Measurements from ENCODE around the gene TMPRSS13. TPM values are rescaled to one million over a fixed set of nuclear protein-coding genes. Genes with fewer than 3 reads are reported as not detected.

The TMPRSS13 gene
- total and polyA plus RNA-seq, 2 of the 13 experiments (the other 11 are each of a cell fraction or from before 2014, with no cell fraction given) = not detected

DNA sequence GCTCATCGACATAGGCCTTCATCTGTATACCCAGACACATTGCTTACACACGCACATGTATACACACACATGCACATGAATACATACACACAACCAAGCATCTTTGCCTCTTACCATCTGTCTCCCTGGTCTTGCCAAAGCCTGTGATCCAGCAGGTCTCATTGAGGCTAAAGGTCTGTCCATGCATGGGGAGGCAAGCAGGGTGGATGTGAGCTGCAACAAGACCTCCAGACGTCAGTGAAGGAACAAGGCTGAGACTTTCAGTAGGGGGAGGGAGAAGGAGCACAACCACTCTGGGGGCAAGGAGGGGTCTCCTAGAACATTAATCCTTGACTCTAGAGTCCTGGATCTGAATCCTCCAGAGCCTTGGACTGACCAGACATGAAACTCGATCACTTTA, 23.7 kb downstream of the TMPRSS13 start (continued):
- TF ChIP-seq ZKSCAN8 (CRISPR knock-in tag; IDR thresholded peaks at IDR 0.05; ENCODE audit: borderline replicate concordance) = no peak
- no peak for TF ChIP-seq CC2D1A (CRISPR knock-in tag; IDR thresholded peaks at IDR 0.05)
- TF ChIP-seq CEBPG (CRISPR knock-in tag; IDR thresholded peaks at IDR 0.05) = no peak
- TF ChIP-seq ZBTB20 (CRISPR knock-in tag; IDR thresholded peaks at IDR 0.05; ENCODE audit: borderline replicate concordance, low read depth) = no peak
- TF ChIP-seq PLSCR1 (CRISPR knock-in tag; IDR thresholded peaks at IDR 0.05; ENCODE audit: borderline replicate concordance) = no peak
- no peak for TF ChIP-seq ZNF879 (CRISPR knock-in tag; IDR thresholded peaks at IDR 0.05)

DNA sequence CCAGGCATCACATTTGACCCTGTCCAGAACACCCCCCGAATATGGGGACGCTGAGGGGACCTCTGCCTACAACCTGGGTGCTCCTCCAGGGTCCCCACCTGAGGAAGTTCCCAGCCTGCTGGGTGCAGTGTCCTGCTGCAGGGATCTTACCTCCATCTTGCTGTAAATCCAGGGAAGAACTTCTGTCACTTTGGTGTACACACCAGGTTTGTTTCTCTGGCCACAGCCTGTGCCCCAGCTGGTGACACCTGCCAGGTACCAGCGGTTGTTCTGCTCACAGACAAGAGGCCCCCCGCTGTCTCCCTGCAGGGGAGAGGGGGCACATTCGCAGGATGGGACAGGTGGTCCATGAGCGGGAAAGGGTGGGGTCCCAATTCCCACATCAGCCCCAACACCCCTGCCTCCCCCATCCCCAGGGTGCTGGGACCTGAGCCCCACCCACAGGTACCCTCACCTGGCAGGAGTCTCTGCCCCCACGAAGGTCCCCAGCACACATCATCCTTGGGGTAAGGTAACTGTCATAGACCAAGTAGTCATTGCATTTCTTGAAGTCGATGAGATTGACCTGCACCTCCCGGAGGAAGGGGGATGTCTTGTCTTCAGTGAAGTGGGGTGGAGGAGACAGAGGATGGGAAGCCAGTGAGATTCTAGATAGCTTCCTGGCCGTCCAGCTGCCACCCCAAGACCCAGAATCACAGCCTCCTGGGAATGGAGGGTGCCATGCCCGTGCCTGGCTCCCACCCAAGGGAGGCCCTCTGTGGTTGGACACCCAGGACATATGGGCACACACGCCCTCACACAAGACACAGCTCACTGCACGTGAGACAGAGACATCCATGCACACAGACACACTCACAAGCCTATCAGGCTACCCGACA, 25.5 kb downstream of the TMPRSS13 start:
- in situ Hi-C loops (cut with HindIII; ENCODE audit: extremely low pct_ligation_motif_present, low pct_unique_long_range_greater_than_20kb) (no loop called here), intact Hi-C loops (cut with micrococcal nuclease; ENCODE audit: unreplicated experiment) (loop anchor here (10.0 kb wide), 1 partner anchor 59 kb away; no protein-coding TSS in a partner anchor)
- POLR2A ChIA-PET = no interaction called here
- H3K36me3 ChIP-seq (replicated peaks in 1 of 2; ENCODE audit: control insufficient read depth in 1 of 2, insufficient read depth in 2 of 2, low read length in 2 of 2) = no peaks in the 10 kb centered on the region
- H3K9me3 ChIP-seq (ENCODE audit: low read length) = no peaks in the 10 kb centered on the region
- WGBS (ENCODE audit: low lambda C conversion rate) = 10% methylated on average over 2 of the region's 14 CpGs
- BruUV-seq (replicated peaks) = no TSS peak
- H3K4me2 ChIP-seq (ENCODE audit: low read depth, low read length) = no peak overlapping the region
- DNase-seq (ENCODE audit: low spot score) = no peak
- no peak overlapping the region for H3K9ac ChIP-seq (ENCODE audit: insufficient read depth, low read depth, low read length)
- peaks cover 4 to 57% of the 10 kb centered on the region in 2 experiments; a peak in 3 of 5 replicates for H3K27me3 ChIP-seq (ENCODE audit: control insufficient read depth in 1 of 2, insufficient read depth in 2 of 2, low read length in 2 of 2)
- H3K79me2 ChIP-seq (ENCODE audit: insufficient read depth, low read length) = no peaks in the 10 kb centered on the region
- H3K4me3 ChIP-seq (replicated peaks in 1 of 3; ENCODE audit: insufficient read depth in 1 of 3, low read depth in 2 of 3, low read length in 3 of 3) = no peak overlapping the region
- H3K4me1 ChIP-seq (ENCODE audit: insufficient read depth, low read length) = no peaks in the 10 kb centered on the region
- no peak for ATAC-seq
- no peak for FAIRE-seq
- CTCF ChIA-PET (ENCODE audit: low intra/inter-chr PET ratio, low total read pairs) = interaction anchor here (1.5 kb wide), 1 partner anchor 85 kb away, joined by 3 read pairs; no protein-coding TSS in a partner anchor
- no peaks in the 10 kb centered on the region for H4K20me1 ChIP-seq (ENCODE audit: insufficient read depth, low read length)
- no peak overlapping the region for H3K27ac ChIP-seq (ENCODE audit: extremely low read length, insufficient read depth, low read length)
- H2AFZ ChIP-seq (ENCODE audit: low read length) = no peak overlapping the region
- TF ChIP-seq PHF5A (CRISPR knock-in tag; IDR thresholded peaks at IDR 0.05; ENCODE audit: low read depth, unreplicated experiment) (no peak), ZMAT3 (CRISPR knock-in tag; conservative IDR thresholded peaks at IDR 0.05) (no peak), PRDM10 (CRISPR knock-in tag; IDR thresholded peaks at IDR 0.05; ENCODE audit: low read depth) (no peak), ZNF124 (CRISPR knock-in tag; IDR thresholded peaks at IDR 0.05) (no peak), FOXK1 (CRISPR knock-in tag; IDR thresholded peaks at IDR 0.05; ENCODE audit: borderline replicate concordance, low read depth) (no peak), ZMYM2 (CRISPR knock-in tag; IDR thresholded peaks at IDR 0.05) (no peak), ATAD3A (CRISPR knock-in tag; IDR thresholded peaks at IDR 0.05) (no peak), ZNF572 (CRISPR knock-in tag; IDR thresholded peaks at IDR 0.05) (no peak), STAG1 (CRISPR knock-in tag; IDR thresholded peaks at IDR 0.05) (no peak), EEA1 (CRISPR knock-in tag; IDR thresholded peaks at IDR 0.05; ENCODE audit: borderline replicate concordance) (no peak), ZNF614 (CRISPR knock-in tag; IDR thresholded peaks at IDR 0.05; ENCODE audit: borderline replicate concordance) (no peak)

Measured in HepG2 (cell line).